SKM-1 (cell line): ENCODE measurements around the gene POU2F3.
A peak's percentile ranks its signal among the peaks of the same experiment; 100 is the strongest.

Experiments
- DNase-seq: peaks from one replicate; lab custom pipeline; 2025; ENCODE audit not compliant: unreplicated experiment; lab: John Stamatoyannopoulos, UW

The POU2F3 gene

DNA sequence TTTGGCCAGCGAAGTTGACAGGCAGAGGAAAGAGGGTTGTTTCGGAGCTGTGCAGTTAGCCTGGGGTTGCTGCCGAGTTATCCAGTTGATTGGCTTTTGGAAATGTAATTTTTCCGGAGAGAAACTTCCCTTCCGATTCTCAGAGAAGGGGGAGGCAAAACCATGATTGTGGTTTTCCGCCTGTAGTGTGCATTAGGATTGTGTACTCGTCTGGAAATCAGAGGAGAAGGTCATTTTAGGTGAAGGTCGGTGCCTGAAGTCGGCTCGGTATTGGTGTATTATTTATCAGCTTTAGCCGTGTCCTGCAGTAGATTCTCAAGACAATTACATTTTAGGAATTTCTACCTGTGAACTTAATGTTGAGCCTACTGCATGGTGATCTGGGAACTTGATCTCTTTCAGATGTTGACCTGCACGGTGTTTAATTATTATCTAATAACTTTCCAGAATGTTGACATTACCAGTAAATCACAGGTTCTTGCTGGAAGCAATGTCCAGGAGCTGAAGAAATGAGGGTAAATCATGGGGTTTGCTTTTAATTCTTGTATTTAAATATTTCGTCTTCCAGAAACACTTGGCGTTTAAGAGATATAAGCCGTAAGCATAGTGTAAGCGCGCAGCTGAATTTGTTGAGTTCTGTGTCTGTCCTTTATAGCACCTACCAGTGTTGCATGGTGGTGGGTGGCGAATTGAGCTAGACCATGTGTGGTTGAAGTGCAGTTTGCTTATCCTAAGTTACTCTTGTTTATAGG is 97.6 kb downstream of the POU2F3 start:
- no peak for DNase-seq

DNA sequence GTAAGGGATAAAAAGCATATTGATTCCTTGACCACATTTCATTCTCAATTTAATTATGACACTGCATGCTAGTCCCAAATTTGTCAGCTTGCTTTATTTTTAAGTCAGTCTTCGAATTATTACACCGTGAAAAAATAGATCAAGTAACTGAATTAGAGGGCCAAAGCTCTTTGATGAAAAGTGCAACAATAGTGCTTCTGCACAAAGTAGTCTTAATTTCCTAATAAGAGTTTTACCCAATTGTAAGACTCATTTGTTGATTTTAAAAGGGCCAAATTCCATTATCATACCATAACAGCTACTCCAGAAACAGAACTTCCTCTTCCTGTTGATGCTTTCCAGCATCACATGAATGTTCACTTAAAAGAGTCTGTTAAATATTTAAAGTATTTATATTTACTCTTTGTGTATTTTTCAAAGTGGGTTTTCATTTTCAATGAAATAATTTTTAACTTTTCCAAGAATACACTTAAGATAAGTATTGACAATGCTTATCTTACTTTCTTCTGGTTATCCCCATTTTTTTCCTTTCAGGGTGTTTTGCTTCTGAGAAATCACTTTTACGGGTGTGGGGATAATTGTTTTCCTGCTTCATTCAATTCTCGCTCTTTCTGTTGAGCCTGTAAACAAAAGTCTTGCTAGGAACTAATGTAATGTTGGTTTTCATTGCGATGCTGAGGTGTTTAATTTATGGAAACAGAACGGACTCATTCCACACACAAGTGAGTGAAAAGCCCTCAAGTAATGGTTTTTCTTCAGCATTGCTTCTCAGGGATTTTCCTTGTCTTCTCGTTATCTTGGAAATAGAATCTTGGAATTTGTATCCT is 98.4 kb downstream of the POU2F3 start:
- no peak for DNase-seq

DNA sequence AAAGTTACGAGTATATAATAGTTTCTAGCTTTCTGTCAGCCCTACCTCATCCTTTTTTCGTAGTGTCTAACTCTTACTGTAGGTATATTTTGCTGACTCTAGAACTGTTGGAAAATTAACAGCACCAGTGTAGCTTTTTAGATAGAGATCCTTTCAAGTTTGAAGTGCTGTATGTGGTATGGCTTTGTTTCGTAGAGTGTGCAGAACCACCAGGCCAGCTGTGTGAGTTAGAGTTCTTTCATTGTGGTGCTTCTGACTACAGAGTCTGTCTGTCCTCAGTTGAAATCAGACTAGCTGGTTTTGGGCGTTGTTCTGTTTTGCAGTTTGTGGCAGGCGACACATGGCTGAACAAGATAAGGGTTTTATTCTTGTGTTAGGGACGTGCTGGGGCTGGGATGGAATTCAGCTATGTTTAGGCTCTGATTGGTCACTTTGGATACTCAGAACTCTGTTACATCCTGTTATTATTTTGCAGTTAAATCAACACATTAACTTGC is 99.5 kb downstream of the POU2F3 start:
- DNase-seq: no peak

- DNase-seq: no peak
Observed at GRCh38 chr11:120340529-120340928, 100.6 kb downstream of the POU2F3 start.

GRCh38 chr11:120342226-120342625 is 102.3 kb downstream of the POU2F3 start:
- DNase-seq: no peak

DNA sequence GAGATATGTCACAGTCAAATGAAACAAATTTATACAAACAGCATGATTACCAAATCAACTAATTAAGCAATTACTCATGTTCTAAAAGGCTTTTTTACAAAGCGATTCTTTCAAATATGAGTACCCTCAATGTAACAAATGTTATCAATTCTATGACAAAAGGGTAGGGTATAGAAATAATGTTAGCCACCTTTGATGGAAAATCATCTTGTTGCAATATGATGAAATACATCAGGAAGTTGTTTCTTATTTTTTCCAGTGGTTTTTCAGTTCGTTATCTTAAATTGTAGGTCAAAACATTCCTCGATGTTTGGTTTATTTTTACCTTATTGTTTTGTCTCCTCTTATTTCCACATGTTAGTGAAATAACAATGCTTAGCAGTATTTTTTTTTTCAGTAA is 102.7 kb downstream of the POU2F3 start:
- DNase-seq: no peak

GRCh38 chr11:120343429-120343828 is 103.5 kb downstream of the POU2F3 start:
- no peak for DNase-seq

DNA sequence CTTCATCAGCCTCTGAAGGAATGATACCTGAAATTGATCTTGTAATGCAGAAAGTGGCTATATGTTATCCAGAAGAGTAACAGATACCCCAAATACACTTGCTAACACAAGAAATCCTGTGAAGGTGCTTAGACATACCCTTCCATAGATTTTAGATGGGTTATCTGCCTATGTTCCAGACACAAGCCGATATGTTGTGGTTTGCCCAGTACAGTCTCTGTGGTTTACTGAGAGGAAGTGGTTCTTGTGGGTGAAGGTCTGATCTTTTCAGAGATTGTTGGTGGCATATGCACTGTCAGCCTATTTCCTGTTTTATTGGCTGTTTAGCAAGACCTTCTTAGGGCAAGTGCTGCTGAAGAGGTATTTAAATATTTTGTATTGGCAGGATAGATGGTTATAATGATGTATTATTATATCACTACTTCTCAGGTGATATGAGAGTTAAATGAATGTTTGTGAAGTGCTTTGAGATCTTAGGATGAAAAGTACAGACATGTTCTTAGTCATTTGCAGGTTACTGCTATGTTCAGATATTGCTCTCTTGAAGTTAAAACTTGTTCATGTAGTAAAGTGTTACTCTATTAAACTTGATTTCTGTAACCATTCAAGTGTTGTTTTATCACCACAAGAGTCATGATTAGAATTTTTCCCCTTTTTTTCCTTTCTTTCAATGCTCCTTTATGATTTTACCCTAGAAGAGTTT is 104.5 kb downstream of the POU2F3 start:
- peak; percentile 31 for DNase-seq

DNA sequence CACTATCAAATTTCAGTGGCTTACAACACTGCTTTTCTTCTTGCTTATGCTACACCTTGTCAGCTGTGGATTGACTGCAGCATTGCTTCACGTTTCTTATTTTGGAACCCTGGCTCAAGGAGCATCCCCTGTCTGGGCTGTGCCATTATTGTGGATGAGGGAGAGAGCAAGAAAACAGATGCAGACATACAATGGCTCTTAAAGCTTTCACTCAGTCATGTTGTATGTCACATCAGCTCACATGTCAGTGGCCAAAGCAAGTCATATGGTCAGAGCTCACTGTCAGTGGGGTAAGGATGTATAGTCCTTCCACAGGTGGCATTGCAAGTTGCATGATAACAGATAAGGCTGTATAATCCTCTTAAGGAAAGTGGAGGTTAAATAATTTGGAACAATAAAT is 106.3 kb downstream of the POU2F3 start:
- no peak for DNase-seq

GRCh38 chr11:120350637-120351036 is 110.7 kb downstream of the POU2F3 start:
- DNase-seq: no peak

GRCh38 chr11:120352405-120352804 is 112.5 kb downstream of the POU2F3 start:
- no peak for DNase-seq

- no peak for DNase-seq
Observed at GRCh38 chr11:120354068-120354467, 114.1 kb downstream of the POU2F3 start.

GRCh38 chr11:120354779-120355178 is 114.8 kb downstream of the POU2F3 start:
- DNase-seq: no peak

DNA sequence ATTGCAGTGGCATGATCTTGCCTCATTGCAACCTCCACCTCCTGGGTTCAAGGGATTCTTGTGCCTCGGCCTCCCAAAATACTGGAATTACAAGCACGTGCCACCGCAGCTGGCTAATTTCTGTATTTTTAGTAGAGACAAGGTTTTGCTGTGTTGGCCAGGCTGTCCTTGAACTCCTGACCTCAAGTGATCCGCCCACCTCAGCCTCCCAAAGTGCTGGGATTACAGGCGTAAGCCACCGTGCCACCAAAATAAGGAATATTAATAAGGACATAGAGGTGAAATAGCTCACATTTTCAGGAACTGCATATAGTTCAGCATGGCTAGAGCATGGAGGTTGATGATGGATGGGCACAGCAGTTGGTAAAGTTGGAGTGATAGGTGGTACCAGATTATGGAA is 117.7 kb downstream of the POU2F3 start:
- no peak for DNase-seq

GRCh38 chr11:120358729-120359128 is 118.8 kb downstream of the POU2F3 start:
- no peak for DNase-seq

DNA sequence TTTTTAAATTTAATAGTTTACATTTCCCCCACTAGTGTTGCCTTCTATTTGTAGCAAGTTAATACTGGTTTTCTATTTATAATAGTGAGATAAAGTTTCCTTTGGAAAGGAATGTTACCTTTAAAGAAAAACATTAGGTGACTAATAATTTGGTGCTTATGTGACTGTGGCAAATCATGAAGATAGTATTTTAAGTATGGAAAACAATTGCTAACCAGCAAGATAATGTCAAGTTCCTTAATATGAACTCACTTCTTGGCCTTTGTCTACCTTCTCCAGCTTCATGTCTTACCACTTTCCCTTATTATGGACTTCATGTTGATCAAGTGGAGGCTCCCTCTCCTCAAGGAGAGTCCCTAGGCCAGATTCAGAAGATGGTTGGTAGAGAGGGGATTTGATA is 123.5 kb downstream of the POU2F3 start:
- no peak for DNase-seq

DNA sequence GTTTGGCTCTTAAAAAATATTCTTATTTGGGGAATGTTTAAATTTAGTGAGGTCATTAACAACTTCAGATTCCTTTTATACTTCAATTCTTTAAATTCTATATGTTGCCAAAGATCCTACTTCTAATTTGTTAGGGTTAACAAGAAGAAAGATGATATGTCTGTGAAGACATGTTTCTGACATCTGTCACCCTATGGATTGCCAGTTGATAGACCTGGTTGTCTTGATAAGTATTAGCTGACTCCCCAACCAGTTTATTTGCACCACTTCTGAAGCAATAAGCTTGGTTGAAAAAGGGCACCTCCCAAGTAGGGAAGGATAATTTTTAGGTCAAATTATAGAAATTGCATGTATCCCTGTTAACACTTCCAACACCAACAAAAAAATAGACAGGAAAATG is 125.6 kb downstream of the POU2F3 start:
- no peak for DNase-seq
